BE2C (cell line): ENCODE measurements around the gene BABAM2.

Experiments
- DNase-seq: peaks from one replicate; pipeline ENCODE4 v3.0.0-alpha.2; 2020
- H3K27me3 ChIP-seq: fragments of 250-450 bp; sonication (Bioruptor Pico); 2 replicates; pipeline ENCODE4 v1.5.1; 2020; ENCODE audit warnings: mild to moderate bottlenecking
- H3K36me3 ChIP-seq: fragments of 250-450 bp; sonication (Bioruptor Pico); 2 replicates; pipeline ENCODE4 v1.5.1; 2020; ENCODE audit warnings: mild to moderate bottlenecking
- H3K4me1 ChIP-seq: fragments of 250-450 bp; sonication (Bioruptor Pico); 2 replicates; pipeline ENCODE4 v1.5.1; 2020
- H3K4me3 ChIP-seq: 2 replicates; pipeline ENCODE4 v1.5.1; 2011; ENCODE audit warnings: low read depth, low read length
- H3K9me3 ChIP-seq: fragments of 250-450 bp; sonication (Bioruptor Pico); 2 replicates; pipeline ENCODE4 v1.5.1; 2020
- TF ChIP-seq, protein P1 (sequence below): IDR thresholded peaks from 2 replicates; pipeline ENCODE4 v1.5.1; 2012; ENCODE audit warnings: mild to moderate bottlenecking, low read depth, low read length

Gene BABAM2

DNA sequence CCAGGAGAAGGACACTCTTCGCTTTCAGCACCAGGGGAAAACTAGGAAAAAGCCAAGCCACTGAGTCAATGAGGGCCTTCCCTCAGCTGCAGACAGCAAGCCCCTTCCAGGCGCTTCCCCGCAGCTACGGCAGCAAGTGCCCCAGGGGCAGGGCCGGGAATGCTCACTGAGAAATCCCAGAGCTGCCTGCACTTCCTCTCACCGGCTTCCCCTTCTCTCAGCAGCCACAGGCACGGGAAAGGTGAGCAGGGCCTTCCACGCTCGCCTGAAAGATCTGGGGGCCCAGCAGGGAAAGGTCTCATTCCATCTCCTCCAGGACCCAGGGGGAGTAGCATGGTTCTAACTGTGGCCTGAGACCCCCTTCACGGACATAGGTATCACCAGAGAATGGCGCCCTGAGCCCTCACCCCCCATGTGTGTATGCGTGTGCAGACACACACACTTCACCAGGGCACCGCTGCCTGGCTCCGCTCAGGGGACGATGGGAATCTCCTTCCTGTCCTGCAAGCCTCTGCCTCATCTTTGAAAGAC, 472.5 kb downstream of the BABAM2 start:
- TF ChIP-seq, protein P1, sequence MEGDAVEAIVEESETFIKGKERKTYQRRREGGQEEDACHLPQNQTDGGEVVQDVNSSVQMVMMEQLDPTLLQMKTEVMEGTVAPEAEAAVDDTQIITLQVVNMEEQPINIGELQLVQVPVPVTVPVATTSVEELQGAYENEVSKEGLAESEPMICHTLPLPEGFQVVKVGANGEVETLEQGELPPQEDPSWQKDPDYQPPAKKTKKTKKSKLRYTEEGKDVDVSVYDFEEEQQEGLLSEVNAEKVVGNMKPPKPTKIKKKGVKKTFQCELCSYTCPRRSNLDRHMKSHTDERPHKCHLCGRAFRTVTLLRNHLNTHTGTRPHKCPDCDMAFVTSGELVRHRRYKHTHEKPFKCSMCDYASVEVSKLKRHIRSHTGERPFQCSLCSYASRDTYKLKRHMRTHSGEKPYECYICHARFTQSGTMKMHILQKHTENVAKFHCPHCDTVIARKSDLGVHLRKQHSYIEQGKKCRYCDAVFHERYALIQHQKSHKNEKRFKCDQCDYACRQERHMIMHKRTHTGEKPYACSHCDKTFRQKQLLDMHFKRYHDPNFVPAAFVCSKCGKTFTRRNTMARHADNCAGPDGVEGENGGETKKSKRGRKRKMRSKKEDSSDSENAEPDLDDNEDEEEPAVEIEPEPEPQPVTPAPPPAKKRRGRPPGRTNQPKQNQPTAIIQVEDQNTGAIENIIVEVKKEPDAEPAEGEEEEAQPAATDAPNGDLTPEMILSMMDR = no peak

DNA sequence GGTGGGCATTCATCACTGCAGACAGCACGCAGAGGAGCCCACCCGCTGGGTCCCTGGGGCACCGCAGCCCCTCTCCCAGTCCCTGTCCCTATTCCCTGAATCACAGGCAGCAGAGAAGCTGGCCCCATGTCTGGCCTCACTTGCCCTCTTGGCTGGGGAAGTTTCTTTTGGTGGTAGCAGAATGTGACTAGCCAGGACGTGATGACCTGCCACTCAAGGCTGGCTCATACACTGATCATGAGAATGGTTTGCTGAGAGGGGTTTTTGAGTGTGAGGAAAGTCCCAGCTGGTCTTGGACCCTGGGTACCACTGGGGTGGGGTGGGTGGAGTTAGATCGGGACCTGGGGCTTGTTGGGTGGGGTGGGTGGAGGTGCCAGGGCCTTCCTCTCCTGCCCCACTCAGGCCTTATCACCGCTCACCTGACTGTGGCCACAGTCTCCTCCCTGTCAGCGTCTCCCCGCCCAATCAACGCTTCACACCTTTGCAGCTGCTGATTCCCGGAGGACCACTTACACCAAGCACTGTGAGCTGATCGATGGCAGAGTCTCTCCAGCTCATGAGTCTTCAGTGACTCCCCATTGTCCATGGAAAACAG, 473.3 kb downstream of the BABAM2 start:
- TF ChIP-seq, protein P1 = no peak
- no peaks in the 10 kb centered on the region for H3K27me3 ChIP-seq
- H3K4me1 ChIP-seq = peaks cover 28% of the 10 kb centered on the region
- H3K4me3 ChIP-seq = no peak overlapping the region
- no peak for DNase-seq
- no peaks in the 10 kb centered on the region for H3K9me3 ChIP-seq
- no peaks in the 10 kb centered on the region for H3K36me3 ChIP-seq

More for the DNA sequence above, 472.5 kb downstream of the BABAM2 start:
- Histone ChIP-seq H3K4me3 (no peak overlapping the region), H3K4me1 (peaks cover 33% of the 10 kb centered on the region), H3K9me3 (no peaks in the 10 kb centered on the region), H3K27me3 (no peaks in the 10 kb centered on the region), H3K36me3 (no peaks in the 10 kb centered on the region)
- DNase-seq = no peak

DNA sequence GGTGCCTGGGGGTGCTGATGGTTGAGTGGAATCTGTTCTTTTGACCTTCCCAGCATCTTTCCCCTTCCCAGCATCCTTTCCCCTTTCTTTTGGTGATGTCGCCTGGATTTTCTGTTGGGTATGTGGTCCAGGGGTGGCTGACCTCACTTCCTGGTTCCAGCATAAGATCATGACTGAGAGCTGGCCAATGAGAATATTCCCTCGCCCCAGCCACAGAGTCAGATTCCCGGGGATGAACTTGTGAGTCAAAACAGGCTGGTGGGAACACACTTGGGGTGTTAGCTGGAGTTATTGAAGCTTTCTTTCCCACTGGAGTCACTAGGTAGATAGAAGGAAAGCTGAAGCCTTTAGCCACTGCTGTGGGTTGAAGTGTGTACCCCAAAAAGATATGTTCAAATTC, 474.1 kb downstream of the BABAM2 start:
- Histone ChIP-seq H3K4me1 (peaks cover 28% of the 10 kb centered on the region), H3K9me3 (no peaks in the 10 kb centered on the region), H3K36me3 (no peaks in the 10 kb centered on the region), H3K4me3 (no peak overlapping the region), H3K27me3 (no peaks in the 10 kb centered on the region)
- TF ChIP-seq, protein P1 = no peak
- no peak for DNase-seq

DNA sequence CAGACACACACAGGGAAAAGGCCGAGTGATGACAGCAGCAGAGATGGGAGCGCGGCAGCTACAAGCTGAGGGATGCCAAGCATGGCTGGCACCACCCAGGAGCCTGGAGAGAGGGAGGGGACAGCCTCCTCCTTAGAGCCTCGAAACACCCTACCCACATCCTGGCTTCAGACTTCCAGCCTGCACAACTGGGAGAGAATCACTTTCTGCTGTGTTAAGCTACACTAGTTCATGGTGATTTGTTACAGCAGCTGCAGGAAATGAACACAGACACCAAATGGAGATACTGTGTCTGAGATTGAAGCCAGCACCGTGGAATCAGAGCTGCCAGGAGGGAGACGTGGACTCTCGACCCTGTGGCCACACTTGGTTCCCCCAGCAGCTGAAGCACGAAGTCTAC, 474.6 kb downstream of the BABAM2 start:
- no peaks in the 10 kb centered on the region for H3K27me3 ChIP-seq
- no peaks in the 10 kb centered on the region for H3K9me3 ChIP-seq
- H3K4me3 ChIP-seq = no peak overlapping the region
- no peaks in the 10 kb centered on the region for H3K36me3 ChIP-seq
- DNase-seq = no peak
- peaks cover 28% of the 10 kb centered on the region for H3K4me1 ChIP-seq
- TF ChIP-seq, protein P1 = no peak

DNA sequence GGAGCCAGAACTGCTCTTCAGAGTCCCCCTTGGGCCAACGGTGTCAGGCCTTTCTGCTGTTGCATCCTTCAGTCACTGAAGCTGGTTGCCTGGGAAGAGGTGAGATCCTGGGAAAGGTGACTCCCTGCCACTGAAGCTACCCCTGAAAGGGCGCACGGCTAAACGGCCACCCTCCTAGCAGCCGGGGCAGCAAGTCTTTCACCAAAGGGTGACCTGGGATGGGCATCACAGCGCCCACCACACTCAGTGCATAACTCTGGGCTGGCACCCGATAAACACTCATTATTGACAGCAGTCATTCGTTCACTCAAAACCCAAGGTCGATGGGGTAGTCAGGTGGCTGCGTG, 475.6 kb downstream of the BABAM2 start:
- DNase-seq = no peak
- H3K36me3 ChIP-seq = no peaks in the 10 kb centered on the region
- H3K27me3 ChIP-seq = no peaks in the 10 kb centered on the region
- no peak overlapping the region for H3K4me3 ChIP-seq
- no peaks in the 10 kb centered on the region for H3K9me3 ChIP-seq
- TF ChIP-seq, protein P1 = no peak
- H3K4me1 ChIP-seq = peaks cover 20% of the 10 kb centered on the region

DNA sequence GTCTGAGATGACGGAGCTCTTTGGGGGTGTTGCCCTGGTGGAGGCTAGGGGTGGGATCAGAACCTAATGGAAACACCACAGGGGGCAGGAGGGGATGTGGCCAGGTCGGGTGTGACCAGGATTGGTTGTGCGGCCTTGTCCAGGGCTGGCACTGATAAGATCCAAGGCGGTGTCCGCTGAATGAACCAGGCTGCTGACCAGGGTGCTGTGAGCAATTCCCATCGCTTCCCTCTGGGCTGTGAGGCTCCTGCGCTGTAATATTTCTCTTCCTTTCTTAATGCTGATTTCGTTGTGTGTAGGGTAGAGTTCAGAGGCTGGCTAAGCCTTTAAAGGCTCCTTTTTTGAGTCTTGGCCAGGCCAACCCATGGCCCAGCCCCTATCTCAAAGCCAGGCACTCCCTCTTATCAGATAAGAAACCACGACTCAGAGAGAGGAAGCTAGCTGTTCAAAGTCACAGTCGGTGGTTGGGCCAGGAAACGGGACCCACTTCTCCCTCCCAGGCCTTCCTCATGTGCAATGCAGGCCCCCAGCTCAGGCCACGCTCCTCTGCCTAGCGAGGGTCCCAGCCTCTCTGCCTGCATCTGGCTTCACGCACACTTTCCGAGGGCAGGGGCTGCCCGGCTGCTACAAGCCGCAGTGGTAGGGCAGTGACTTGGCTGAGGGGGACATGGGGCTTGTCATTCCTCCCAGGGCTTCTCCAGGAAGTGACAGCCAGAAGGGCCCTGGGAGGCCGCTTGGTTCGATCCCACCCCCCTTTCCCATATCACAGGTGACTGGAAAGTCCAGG, 476.2 kb downstream of the BABAM2 start:
- no peaks in the 10 kb centered on the region for H3K9me3 ChIP-seq
- TF ChIP-seq, protein P1 = no peak

More for the DNA sequence above, 476.2 kb downstream of the BABAM2 start:
- Histone ChIP-seq H3K4me3 (no peak overlapping the region), H3K36me3 (no peaks in the 10 kb centered on the region), H3K27me3 (no peaks in the 10 kb centered on the region), H3K4me1 (peaks cover 17% of the 10 kb centered on the region)
- peak; percentile 41 for DNase-seq
